Measurements from ENCODE around the gene SPIB.

The SPIB gene

GRCh38 chr19:50444059-50444458 lies 25.3 kb downstream of the SPIB start:
- no peak for DNase-seq (ENCODE audit: low read depth)

GRCh38 chr19:50447053-50447452 lies 28.3 kb downstream of the SPIB start:
- no peak for DNase-seq (ENCODE audit: low read depth)

GRCh38 chr19:50447750-50448149 lies 29.0 kb downstream of the SPIB start:
- DNase-seq (ENCODE audit: low read depth): no peak

GRCh38 chr19:50449236-50449899 lies 30.6 kb downstream of the SPIB start:
- DNase-seq (ENCODE audit: low read depth): no peak

GRCh38 chr19:50450369-50451222 lies 31.9 kb downstream of the SPIB start:
- DNase-seq (ENCODE audit: low read depth): no peak

GRCh38 chr19:50451223-50451534 lies 32.4 kb downstream of the SPIB start:
- no peak for DNase-seq (ENCODE audit: low read depth)

GRCh38 chr19:50453243-50453642 lies 34.5 kb downstream of the SPIB start:
- no peak for DNase-seq (ENCODE audit: low read depth)

GRCh38 chr19:50455992-50456391 lies 37.3 kb downstream of the SPIB start:
- DNase-seq (ENCODE audit: low read depth): no peak

- no peak for DNase-seq (ENCODE audit: low read depth)
Observed at GRCh38 chr19:50457300-50457699, 38.6 kb downstream of the SPIB start.

- no peak for DNase-seq (ENCODE audit: low read depth)
Observed at GRCh38 chr19:50458396-50459066, 39.8 kb downstream of the SPIB start.

GRCh38 chr19:50459067-50459456 lies 40.3 kb downstream of the SPIB start:
- no peak for DNase-seq (ENCODE audit: low read depth)

- DNase-seq (ENCODE audit: low read depth): no peak
Observed at GRCh38 chr19:50459638-50460037, 40.9 kb downstream of the SPIB start.

GRCh38 chr19:50460161-50460765 lies 41.5 kb downstream of the SPIB start:
- no peak for DNase-seq (ENCODE audit: low read depth)

GRCh38 chr19:50461066-50461875 lies 42.5 kb downstream of the SPIB start:
- peak; percentile 35 for DNase-seq (ENCODE audit: low read depth)

GRCh38 chr19:50462970-50463369 lies 44.2 kb downstream of the SPIB start:
- DNase-seq (ENCODE audit: low read depth): no peak

GRCh38 chr19:50464348-50464747 lies 45.6 kb downstream of the SPIB start:
- no peak for DNase-seq (ENCODE audit: low read depth)

- no peak for DNase-seq (ENCODE audit: low read depth)
Observed at GRCh38 chr19:50465000-50465399, 46.3 kb downstream of the SPIB start.

GRCh38 chr19:50465986-50466705 lies 47.4 kb downstream of the SPIB start:
- DNase-seq (ENCODE audit: low read depth): no peak

- no peak for DNase-seq (ENCODE audit: low read depth)
Observed at GRCh38 chr19:50466706-50467039, 47.9 kb downstream of the SPIB start.

GRCh38 chr19:50467566-50467965 lies 48.8 kb downstream of the SPIB start:
- DNase-seq (ENCODE audit: low read depth): no peak

- no peak for DNase-seq (ENCODE audit: low read depth)
Observed at GRCh38 chr19:50468818-50469217, 50.1 kb downstream of the SPIB start.
